Hepatocyte (in vitro differentiated cells): ENCODE measurements around the gene ZNF710.
"Not testable (repeated sequence)": the region's sequence is repeated elsewhere in the genome, so short reads cannot be mapped to it uniquely, and the experiment has no call there.

Experiments used
- CTCF ChIP-seq: fragments of 200-600 bp; sonication (generic); IDR thresholded peaks from 2 replicates; pipeline ENCODE4 v1.5.1; 2016; ENCODE audit warnings: antibody characterized with exemption, mild to moderate bottlenecking; ENCODE audit not compliant: poor library complexity
- EZH2 ChIP-seq: fragments of 200-600 bp; sonication (generic); IDR thresholded peaks from 2 replicates; pipeline ENCODE4 v1.6.1; 2016; ENCODE audit warnings: antibody characterized with exemption, mild to moderate bottlenecking, borderline replicate concordance

GRCh38 chr15:90070623-90071022, 69.5 kb downstream of the ZNF710 start:
- not testable (repeated sequence) for TF ChIP-seq CTCF, EZH2
